A204.1 (cell line): ENCODE data around the gene MAGI3.

Experiments used
- FAIRE-seq: peaks from 2 replicates; lab custom pipeline; 2012; peaks lifted over from hg19 to GRCh38; lab: Jason Lieb, UNC

Gene MAGI3

DNA sequence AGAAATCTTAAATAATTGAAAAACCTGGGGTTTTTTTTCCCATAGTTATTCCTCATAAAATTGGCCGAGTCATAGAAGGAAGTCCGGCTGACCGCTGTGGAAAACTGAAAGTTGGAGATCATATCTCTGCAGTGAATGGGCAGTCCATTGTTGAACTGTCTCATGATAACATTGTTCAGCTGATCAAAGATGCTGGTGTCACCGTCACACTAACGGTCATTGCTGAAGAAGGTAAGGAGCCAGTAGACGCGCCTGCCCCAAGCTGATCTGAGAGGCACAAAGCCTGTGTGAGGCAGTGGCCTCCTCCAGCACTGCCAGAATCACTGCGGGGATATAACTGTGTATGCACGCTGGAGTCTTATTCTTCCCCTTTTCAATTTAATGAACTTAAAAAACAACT lies 268.7 kb downstream of the MAGI3 start:
- no peak for FAIRE-seq

DNA sequence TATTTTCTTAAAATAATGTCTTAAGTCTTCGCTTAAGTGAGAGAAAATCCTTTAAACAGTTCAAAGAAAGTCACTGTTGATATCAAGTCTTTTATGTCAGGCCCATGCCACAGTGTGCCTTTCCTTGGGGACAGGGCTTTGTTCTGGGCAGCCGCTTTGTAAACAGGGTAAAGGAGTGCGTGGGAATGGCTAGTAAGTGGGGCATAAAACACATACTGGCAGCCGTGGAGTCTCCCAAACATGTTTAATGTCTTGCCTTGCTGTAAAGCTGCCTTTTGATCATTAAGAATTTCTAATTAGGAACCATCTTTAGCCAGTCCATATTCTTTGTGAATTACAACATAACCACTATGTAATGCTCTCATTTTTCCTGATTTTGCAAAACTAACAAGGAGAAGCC lies 269.2 kb downstream of the MAGI3 start:
- FAIRE-seq = no peak

DNA sequence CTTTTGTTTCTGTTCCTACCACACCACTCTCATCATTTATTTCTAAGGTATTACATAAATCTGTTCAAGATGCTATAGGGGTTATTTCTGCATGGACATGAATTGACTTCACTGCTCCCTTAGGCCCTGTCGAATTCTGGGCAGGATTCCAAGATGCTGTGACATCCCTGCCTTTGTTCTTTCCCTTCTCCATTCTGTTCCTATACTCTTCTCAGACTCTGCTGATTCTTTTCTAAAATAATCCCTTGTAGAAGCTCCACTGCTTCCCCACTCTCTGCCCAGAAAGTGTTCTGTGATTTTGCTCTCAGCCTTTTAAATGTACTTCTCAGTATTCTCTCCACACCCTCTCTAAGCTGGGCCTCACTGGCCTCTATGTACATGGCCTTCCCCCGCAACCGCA lies 269.8 kb downstream of the MAGI3 start:
- FAIRE-seq = no peak

DNA sequence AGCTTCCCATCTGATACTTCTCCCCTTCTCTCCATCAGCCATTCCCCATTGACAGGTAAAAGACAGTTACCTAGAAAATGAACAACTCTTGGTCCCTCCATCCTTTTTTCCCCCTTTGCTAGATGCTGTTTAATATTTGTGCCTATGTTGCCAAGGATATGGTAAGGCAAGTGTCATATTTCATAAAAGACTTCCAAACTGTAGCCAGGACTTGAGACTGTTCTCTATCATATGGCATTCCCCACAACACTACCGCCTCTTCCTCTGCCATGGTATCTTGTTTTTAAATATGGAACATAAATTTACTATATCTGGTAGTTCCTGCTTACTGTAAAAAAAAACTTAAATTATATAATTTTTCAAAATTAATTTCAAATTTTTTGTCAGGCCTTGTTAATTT lies 271.8 kb downstream of the MAGI3 start:
- FAIRE-seq = no peak

DNA sequence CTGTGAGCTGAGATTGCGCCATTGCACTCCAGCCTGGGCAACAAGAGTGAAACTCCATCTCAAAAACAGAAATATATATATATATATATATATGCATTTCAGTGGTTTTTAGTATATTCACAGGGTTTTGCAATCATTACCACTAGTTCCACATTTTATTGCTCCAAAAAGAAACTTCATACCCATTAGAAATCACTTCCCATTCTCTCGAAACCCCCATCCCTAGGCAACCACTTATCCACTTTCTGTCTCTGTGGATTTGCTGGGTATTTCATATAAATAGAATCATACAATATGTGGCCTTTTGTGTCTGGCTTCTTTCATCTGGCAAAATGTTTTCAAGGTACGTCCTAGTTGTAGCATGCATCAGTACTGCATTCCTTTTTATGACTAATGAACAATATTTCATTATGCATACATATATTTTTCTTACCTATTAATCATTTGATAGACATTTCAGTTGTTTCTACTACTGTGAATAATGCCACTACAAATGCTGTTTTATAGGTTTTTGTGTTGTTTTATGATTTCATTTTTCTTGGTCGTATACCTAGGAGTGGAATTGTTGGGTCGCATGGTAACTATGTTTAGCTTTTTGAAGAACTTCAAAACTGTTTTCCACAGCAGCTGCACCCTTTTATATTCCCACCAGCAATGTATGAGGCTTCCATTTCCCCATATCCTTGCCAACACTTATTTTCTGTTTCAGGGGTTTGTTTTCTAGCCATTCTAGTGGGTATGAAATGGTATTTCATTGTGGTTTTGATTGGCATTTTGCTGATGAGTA lies 273.0 kb downstream of the MAGI3 start:
- no peak for FAIRE-seq

DNA sequence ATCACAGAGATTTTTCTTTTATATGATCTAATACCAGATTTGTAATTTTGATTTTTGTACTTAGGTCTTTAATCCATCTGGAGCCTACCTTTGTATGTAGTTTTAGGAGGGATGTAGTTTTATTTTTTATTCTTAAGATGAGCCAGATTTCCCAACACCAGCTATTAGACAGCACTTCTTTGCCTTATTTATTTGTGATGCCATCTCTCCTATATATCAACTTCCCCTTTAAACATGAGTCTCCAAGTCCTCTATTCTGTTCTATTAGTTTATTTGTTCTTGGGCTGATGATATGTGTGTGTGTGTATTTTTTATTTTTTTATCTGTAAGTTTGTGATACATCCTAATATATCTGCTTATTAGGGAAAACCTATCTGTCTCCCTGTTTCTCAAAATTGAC lies 274.8 kb downstream of the MAGI3 start:
- FAIRE-seq = no peak

DNA sequence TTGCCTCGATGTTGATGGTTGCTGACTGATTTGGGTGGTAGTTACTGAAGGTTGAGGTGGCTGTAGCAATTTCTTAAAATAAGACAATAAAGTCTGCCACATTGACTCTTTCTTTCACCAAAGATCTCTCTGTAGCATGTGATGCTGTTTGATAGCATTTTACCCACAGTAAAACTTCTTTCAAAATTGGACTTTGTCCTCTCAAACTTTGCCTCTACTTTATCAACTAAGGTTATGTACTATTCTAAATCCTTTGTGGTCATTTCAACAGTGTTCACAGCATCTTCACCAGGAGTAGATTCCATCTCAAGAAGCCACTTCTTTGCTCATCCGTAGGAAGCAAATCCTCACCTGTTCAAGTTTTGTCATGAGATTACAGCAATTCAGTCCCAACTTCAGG lies 275.8 kb downstream of the MAGI3 start:
- no peak for FAIRE-seq

DNA sequence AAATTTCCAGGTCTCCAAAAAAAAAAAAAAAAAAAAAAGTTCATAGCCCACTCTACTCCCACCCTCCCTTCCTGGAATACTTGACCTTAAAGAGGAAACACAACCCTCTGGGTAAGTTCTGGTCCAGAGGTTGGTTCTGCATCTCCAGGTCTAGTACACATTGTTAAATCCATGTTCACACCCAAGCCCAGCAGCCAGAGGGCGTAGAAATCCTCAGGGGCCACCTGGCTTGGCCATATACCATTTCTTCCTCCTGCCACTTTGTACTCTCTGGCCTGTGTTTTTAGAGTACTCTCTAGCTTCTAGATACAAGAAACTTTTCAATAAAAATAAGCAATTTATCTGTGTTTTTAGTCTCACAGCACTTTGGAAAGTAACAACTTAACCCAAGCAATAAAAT lies 279.7 kb downstream of the MAGI3 start:
- no peak for FAIRE-seq

DNA sequence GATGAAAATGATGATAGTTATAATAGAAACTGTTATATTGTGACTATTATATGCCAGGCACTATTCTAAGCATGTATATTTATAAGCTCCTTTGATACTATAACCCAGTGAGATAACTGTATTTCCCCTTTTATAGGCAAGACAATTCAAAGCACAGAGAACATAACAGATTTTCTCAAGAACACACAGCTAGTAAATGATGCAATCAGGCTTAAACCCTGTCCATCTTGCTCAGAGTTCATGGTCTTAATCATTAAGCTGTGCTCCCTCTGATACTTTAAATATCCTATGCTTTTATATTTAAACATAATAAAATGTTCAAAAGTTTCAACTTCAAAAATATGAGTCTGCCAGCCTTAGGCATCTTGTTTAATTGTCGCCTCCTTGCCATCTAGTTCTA lies 280.3 kb downstream of the MAGI3 start:
- FAIRE-seq = no peak

DNA sequence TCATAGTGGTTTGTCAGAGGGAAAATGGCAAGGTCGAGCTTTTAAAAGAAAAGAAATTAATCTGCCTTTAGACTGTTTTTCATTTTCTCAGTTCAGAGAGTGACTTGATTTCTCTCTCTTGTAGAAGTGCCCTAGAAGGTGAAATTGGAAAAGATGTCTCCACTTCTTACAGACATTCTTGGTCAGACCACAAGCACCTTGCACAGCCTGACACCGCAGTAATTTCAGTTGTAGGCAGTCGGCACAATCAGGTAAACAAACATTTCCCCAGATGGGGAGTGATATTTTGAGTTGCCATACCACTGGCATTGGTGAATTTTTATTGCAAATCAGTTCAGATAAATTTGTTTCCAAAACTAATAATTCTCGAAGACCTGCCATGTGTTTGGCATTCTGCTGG lies 282.2 kb downstream of the MAGI3 start:
- FAIRE-seq = no peak

DNA sequence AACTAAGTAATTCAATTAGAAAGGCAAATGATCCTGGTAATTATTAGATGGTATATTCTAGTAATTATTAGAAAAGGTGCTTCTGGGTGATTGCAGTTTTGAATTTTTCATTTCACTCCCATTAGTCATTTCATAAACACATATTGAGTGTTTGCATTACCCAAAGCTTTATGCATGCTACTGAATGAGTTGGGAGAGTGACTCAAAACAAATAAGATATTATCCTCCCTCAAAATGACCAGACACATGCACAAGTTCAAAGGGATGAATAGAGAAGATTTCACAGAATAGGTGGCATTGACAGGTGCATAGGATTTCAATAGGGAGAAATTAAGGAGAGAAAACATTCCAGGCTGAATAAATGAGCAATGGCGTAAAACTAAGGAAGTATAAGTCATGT lies 284.3 kb downstream of the MAGI3 start:
- no peak for FAIRE-seq

DNA sequence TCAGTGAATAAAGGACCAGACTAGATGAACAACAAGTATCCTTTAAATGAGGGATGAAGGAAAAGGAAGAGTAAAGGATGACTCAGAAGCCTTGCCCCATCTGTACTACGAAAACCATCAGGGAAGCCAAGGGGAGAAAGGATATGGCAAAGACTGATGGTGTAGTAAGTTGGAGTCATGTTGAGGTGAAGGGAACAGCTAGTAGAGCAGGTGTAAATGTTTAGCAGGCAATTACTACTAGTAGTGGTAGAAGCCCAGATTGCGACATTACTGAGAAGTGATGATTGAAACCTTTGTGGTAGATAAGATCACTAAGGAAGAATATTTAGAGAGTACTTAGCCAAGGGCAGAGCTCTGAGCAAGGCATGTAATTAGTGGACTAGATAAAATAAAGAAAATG lies 285.0 kb downstream of the MAGI3 start:
- FAIRE-seq = no peak

DNA sequence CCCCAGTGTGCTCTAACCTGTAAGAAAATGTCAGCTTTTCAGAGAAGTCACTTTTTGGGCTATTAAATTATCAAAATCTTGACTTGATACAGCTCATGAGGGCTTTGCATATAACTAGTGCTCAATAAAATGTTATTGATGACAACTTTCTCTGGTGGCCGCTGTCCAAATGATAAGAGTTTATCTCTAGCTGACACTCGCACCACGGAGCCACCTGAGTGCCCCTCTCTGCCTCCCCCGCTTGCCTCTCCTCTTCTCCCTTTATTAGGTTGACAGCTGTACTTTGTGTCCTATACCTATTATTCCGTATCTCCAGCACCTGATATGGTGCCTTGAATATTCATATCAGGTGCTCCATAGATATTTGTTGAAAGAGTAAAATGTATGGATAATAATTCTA lies 286.2 kb downstream of the MAGI3 start:
- no peak for FAIRE-seq

DNA sequence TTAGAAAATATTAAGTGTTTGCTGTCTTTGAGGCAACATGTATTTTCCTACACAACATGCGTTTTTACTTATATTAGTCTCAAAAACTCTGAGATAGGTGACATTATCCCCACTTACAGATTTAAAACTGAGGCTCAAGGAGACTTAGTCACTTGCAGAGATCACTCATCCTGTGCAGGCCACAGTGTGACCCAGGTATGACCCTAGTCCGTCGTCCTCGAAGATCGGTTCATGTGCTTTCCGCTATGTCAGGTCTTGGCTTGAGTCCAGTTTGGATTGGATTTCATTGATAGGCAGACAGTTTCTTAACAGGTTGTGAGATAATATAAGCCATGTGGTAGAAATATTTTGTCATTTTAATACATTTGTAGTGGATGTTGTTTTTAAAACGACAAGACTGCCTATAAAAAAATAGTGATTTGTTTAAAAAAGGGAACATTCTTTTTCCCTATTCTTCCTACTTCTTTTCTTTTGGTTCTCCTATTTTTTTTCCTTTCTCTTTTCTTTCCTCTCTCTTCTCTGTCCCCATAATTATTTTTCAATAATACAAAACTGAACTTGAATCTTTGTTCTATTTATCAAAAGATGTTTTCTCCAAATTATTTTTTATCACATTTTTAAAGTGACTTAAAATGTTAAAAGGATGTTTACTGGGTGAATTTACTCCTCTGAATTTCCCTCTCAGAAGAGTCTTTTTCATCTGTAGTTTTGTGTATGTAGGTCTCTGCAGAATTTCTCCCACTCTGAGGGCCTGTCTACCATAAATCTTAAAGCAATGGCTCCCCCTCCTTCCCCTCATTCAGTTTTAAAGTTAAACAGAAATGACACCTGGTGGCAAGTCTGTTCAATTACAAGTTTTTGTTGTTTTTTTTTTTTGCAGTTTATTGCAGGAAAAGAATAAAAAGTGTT lies 287.2 kb downstream of the MAGI3 start:
- FAIRE-seq = peak; percentile 88

DNA sequence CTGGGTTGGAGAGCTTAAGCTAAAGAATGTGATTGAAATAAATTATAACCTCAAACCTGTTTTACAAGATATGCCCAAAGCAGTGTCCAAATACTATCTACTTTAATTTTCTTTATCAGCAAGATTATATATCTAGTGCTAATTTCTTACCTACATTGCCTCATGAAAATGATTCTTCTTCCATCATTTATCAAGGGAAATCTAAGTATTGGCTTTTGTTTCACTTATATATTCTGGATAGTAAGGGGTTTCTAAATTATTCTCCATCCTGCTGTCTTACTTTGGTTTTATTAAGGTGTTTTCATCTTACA lies 287.8 kb downstream of the MAGI3 start:
- FAIRE-seq = no peak

DNA sequence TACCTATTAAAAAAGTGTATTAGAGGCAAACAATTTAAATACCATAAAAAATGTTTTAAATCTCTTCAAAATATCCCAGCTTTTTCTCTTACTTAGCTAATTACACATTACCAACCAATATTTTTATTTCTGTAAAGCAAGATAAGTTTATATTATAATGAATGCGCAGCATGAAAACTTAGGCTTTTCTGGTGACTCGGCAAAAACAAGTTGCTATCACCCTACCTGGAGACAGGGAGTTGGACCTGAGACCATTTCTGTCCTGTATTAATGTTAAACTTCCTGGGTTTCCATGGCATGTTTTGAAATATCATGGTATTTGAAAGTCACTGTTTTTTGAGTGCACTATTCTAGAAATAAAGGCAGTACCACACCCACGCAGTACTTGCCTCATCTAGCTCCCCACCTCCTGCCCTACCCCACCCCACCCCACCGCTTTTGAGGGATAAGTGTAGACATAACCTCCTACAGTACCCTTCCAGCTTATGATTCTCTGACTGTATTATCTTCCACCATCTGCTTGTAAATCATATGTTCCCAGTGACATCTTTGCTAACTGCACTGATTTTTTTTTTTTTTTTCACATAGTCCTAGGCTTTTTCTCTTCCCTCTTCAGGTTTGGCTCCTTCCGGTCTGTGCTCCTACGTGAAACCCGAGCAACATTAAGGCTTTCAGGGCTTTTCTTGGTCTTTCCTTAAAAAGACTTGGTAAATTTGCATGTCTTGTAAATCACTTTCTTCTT lies 291.5 kb downstream of the MAGI3 start:
- no peak for FAIRE-seq

DNA sequence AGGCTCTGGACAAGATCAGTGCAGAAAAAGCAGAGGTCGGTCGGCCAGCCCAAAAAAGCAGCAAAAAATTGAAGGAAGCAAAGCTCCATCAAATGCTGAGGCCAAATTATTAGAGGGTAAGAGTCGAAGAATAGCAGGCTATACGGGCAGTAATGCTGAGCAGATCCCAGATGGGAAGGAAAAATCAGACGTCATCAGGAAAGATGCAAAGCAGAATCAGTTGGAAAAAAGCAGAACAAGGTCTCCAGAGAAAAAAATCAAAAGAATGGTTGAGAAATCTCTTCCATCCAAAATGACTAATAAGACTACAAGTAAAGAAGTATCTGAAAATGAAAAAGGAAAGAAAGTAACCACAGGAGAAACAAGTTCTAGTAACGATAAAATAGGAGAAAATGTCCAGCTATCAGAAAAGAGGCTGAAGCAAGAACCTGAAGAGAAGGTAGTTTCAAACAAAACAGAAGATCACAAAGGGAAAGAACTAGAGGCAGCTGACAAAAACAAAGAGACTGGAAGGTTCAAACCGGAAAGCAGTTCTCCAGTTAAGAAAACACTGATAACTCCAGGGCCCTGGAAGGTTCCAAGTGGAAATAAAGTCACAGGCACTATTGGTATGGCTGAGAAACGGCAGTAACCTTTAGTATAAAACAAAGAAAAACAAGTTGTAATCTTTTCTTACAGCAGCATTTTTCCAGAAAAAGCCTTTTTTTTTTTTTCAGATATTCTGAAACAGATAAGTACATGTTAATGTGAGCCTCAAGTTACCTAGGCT lies 293.3 kb downstream of the MAGI3 start:
- FAIRE-seq = no peak

DNA sequence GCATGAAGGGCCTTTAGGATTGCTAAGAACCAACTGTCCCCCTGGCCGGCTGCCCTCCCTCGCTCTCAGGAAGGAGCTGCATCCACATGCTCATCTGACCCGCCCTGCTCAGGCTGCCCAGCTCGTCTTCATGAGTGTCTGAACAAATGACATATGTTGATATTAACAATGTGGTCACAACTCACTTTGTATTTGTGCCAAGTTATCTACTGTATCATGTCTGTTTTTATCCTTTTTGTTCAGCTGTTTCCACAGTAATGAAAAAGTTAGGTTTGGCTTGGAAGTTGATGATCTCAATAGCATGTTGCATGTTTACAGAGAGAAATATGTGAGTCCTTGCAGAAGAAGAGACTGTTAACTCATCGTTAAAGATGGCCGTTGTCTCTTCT lies 293.8 kb downstream of the MAGI3 start:
- FAIRE-seq = no peak

DNA sequence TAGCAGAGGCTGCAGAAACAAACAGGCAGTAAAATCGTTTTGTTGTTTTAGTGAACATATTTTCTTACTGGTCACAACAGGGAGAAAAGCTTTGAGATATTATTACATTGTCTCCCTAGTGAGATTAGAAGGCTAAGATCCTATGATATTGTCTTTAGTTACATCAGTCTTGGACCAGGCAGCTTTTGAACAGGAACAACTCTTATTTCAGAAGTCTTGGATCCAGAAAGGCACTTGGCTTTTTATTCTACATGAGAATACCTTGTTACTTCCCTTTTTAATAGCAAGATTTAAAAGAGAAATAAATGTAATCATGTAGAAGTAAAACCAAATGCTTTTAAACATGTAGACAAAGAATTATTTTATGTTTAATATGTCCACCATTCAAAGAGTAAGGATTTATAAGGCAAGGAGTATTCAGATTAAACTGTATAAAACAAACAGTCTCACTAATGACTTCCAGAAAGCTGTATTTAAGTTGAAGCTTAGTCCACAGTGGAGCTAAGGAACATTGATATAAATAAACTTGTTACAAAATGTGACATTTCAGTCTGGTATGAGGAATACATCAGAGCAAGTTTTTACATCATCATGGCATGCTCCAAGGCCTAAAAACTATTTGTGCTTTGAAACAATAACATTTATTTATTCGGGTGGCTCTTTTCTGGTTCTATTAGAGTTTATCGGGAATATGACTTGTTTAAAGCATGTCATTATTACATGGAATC lies 296.7 kb downstream of the MAGI3 start:
- FAIRE-seq = no peak

DNA sequence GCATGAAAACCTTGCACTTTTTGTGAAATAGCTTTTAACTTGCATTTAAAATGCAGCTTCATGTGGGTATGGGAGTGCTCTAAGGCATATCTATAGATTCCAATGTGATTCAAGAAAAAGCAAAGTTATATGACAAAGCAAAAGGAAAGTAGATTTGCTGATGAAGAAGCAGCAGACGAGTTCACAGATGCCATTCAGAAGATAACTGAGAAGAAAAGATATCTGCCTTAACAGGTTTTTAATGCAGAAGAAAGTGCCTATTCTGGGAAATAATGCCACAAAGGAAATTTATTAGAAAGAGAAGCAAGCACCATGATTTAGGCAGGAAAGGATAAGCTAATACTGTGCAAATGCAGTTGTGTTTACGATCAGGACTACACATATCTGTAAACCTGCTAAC lies 300.9 kb downstream of the MAGI3 start:
- FAIRE-seq = no peak

DNA sequence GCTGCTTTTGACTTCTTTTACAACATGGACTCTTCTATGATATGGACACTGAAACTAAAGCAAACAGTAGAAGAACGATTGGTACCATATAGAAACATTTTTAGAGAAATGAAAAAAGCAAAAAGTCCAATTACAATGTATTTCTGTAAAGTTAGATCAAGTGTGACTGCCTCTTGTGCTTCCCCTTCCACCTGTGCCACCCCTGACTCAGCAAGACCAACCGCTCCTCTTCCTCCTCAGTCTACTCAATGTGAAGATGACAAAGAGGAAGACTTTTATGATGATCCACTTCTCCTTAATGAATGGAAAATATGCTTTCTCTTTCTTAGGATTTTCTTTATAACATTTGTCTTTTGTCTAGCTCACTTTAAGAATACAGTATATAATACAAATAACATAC lies 302.0 kb downstream of the MAGI3 start:
- FAIRE-seq = no peak
